NCI-H510A treated with DMSO at 0.1 percent for 48 hours (cell line): ENCODE results near the gene DCTN3.

ENCODE experiments used
- DNase-seq: peaks from one replicate; lab custom pipeline; 2025; lab: John Stamatoyannopoulos, UW

Gene DCTN3

GRCh38 chr9:34573599-34574325 lies 46.5 kb downstream of the DCTN3 start:
- DNase-seq, result no peak

GRCh38 chr9:34572628-34573027 lies 47.7 kb downstream of the DCTN3 start:
- DNase-seq, result no peak

- DNase-seq, result no peak
Observed at GRCh38 chr9:34572092-34572491, 48.2 kb downstream of the DCTN3 start.

- DNase-seq, result no peak
Observed at GRCh38 chr9:34571481-34571810, 48.8 kb downstream of the DCTN3 start.

- no peak for DNase-seq
Observed at GRCh38 chr9:34570809-34571480, 49.4 kb downstream of the DCTN3 start.

GRCh38 chr9:34570376-34570775 lies 49.9 kb downstream of the DCTN3 start:
- no peak for DNase-seq

GRCh38 chr9:34568774-34569173 lies 51.5 kb downstream of the DCTN3 start:
- no peak for DNase-seq

- no peak for DNase-seq
Observed at GRCh38 chr9:34568133-34568532, 52.2 kb downstream of the DCTN3 start.

- DNase-seq, result no peak
Observed at GRCh38 chr9:34566972-34567371, 53.3 kb downstream of the DCTN3 start.

GRCh38 chr9:34566322-34566721 lies 54.0 kb downstream of the DCTN3 start:
- no peak for DNase-seq

- no peak for DNase-seq
Observed at GRCh38 chr9:34565856-34566255, 54.4 kb downstream of the DCTN3 start.

- no peak for DNase-seq
Observed at GRCh38 chr9:34564617-34565016, 55.7 kb downstream of the DCTN3 start.
